DOHH2 (cell line): ENCODE data around the gene C1orf35.

ENCODE experiments used
- H3F3A ChIP-seq: fragments of 200-600 bp; sonication (generic), shearing (Covaris generic); 2 replicates; pipeline ENCODE4 v1.6.0; 2016; ENCODE audit warnings: antibody characterized with exemption, mild to moderate bottlenecking; ENCODE audit not compliant: control insufficient read depth, insufficient read depth
- H3K27ac ChIP-seq: fragments of 200-600 bp; sonication (generic); 2 replicates; pipeline ENCODE4 v1.5.1; 2014; ENCODE audit warnings: low read depth, mild to moderate bottlenecking, low read length, moderate library complexity
- H3K27me3 ChIP-seq: fragments of 200-600 bp; sonication (generic); 2 replicates; pipeline ENCODE4 v1.6.1; 2014; ENCODE audit warnings: mild to moderate bottlenecking, low read length, mixed read lengths; ENCODE audit not compliant: control insufficient read depth
- H3K36me3 ChIP-seq: fragments of 200-600 bp; sonication (generic); 2 replicates; pipeline ENCODE4 v1.6.1; 2014; ENCODE audit warnings: mild to moderate bottlenecking, low read length, moderate library complexity, mixed read lengths; ENCODE audit not compliant: control insufficient read depth
- H3K4me1 ChIP-seq: fragments of 200-600 bp; sonication (generic); 2 replicates; pipeline ENCODE4 v1.6.1; 2014; ENCODE audit warnings: mild to moderate bottlenecking, low read length, mixed read lengths; ENCODE audit not compliant: control insufficient read depth
- H3K4me2 ChIP-seq: fragments of 200-600 bp; sonication (generic); 2 replicates; pipeline ENCODE4 v1.6.0; 2014; ENCODE audit warnings: mild to moderate bottlenecking, low read length, moderate library complexity
- H3K4me3 ChIP-seq: fragments of 200-600 bp; sonication (generic); 2 replicates; pipeline ENCODE4 v1.5.1; 2014; ENCODE audit warnings: mild to moderate bottlenecking, low read length, mixed read lengths
- H3K79me2 ChIP-seq: fragments of 200-600 bp; sonication (generic); 2 replicates; pipeline ENCODE4 v1.6.1; 2014; ENCODE audit warnings: mild to moderate bottlenecking, low read length, mixed read lengths; ENCODE audit not compliant: control insufficient read depth
- H3K9me2 ChIP-seq: fragments of 200-600 bp; sonication (generic); replicated peaks from 2 replicates; pipeline ENCODE4 v1.6.1; 2014; ENCODE audit warnings: mild to moderate bottlenecking, low read length, mixed read lengths; ENCODE audit not compliant: control insufficient read depth
- H3K9me3 ChIP-seq: fragments of 200-600 bp; sonication (generic); 2 replicates; pipeline ENCODE4 v1.6.1; 2014; ENCODE audit warnings: antibody characterized with exemption, low read length, mixed read lengths; ENCODE audit not compliant: control insufficient read depth, insufficient read depth
- H4K20me1 ChIP-seq: fragments of 200-600 bp; sonication (generic); 2 replicates; pipeline ENCODE4 v1.6.0; 2014; ENCODE audit warnings: low read depth, mild to moderate bottlenecking, antibody characterized with exemption, low read length, moderate library complexity; ENCODE audit not compliant: control insufficient read depth, insufficient read depth
- EZH2phosphoT487 ChIP-seq: fragments of 200-600 bp; sonication (generic); IDR thresholded peaks from 2 replicates; pipeline ENCODE4 v1.6.1; 2017; ENCODE audit warnings: borderline replicate concordance, mild to moderate bottlenecking, antibody characterized with exemption, low read length, moderate library complexity, mixed read lengths
- TF ChIP-seq, protein P1 (sequence below): fragments of 200-600 bp; sonication (generic); IDR thresholded peaks from one replicate; pipeline ENCODE4 v1.5.1; 2014; ENCODE audit warnings: antibody characterized with exemption, mild to moderate bottlenecking, low read depth, low read length; ENCODE audit not compliant: poor library complexity, severe bottlenecking

The C1orf35 gene

DNA sequence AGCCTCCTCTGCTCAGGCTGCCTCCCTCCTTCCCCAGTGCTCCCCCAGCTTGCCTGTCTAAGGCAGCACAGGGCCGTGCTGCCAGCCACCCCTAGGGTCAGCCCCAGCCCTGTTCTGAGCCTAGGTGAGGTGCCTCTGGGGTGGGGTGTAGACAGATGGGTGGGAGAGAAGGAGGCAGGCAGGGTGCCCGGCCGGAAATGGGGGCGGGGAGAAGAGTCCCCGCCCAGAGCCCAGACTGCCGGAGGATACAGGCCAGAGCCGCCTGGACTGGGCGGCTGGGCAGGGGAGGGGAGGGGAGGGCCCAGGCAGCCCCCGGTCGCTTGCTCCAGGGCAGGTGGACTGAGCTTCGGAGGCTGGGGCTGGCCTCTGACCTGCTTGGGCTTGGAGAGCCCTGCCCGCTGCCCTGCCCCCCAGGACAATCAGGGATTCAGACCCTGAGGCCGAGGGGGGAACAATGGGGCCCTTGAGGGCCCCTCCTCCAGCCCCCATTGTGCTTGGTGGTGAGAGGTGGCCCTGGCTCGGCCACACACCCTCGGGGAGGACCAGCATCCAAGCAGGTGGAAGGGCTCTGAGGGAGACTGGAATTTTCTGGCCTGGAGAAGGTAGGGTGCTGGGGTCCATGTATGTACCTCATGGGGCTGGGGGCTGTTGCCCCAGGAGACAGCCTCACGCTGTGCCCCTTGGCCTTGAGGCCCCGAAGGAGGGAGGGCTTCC, 46.4 kb upstream of the C1orf35 start, which contains the start of gene GJC2:
TSS of gene GJC2 (plus strand) at position 525 of the 714 bp plus-strand sequence. CDS start 7,829 bp downstream, outside the sequence.
- Histone ChIP-seq H3K27ac (no peak within 1 kb of the TSS), H3F3A (no peaks in the 10 kb centered on the region), H3K4me3 (no peak within 1 kb of the TSS), H3K9me3 (no peaks in the 10 kb centered on the region), H3K27me3 (no peaks in the 10 kb centered on the region), H4K20me1 (no peaks in the 10 kb centered on the region), H3K79me2 (peaks cover 20% of the 10 kb centered on the region), H3K4me2 (no peak within 1 kb of the TSS), H3K4me1 (peaks cover under 1% of the 10 kb centered on the region; the same call in 1 of the 2 replicates), H3K9me2 (no peaks in the 10 kb centered on the region), H3K36me3 (peaks cover 4% of the 10 kb centered on the region)
- TF ChIP-seq, protein P1, sequence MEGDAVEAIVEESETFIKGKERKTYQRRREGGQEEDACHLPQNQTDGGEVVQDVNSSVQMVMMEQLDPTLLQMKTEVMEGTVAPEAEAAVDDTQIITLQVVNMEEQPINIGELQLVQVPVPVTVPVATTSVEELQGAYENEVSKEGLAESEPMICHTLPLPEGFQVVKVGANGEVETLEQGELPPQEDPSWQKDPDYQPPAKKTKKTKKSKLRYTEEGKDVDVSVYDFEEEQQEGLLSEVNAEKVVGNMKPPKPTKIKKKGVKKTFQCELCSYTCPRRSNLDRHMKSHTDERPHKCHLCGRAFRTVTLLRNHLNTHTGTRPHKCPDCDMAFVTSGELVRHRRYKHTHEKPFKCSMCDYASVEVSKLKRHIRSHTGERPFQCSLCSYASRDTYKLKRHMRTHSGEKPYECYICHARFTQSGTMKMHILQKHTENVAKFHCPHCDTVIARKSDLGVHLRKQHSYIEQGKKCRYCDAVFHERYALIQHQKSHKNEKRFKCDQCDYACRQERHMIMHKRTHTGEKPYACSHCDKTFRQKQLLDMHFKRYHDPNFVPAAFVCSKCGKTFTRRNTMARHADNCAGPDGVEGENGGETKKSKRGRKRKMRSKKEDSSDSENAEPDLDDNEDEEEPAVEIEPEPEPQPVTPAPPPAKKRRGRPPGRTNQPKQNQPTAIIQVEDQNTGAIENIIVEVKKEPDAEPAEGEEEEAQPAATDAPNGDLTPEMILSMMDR = no peak
- TF ChIP-seq EZH2phosphoT487 = no peak

DNA sequence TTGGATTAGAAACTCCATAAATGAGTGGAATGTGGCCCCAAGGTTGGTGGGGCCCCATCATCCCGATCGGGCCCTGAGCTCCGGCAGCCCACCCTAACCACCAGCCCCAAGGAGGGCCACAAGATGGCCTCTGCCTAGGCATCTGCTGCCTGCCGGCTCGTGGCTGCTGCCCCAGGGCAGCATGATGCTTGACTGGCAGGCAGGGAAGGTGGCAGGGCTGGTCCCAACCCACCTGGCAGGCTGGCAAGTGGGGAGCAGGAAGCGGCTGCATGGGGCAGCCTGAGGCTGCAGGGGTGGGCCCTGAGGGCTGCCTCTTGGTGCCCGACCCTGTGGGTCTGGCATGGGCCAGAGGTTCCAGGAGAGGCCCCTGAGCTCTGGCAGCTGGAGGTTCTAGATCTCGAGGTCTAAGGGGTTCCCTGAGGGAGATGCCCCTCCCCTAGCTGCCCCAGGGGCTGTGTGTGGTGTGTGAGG, 45.8 kb upstream of the C1orf35 start:
- TF ChIP-seq, protein P1 = no peak
- no peak for TF ChIP-seq EZH2phosphoT487
- no peaks in the 10 kb centered on the region for H3K9me2 ChIP-seq
- 0 out of 2 replicates have a peak, but pooled peaks cover under 1% of the 10 kb centered on the region for H4K20me1 ChIP-seq
- no peak overlapping the region for H3K4me3 ChIP-seq
- H3K27me3 ChIP-seq = no peaks in the 10 kb centered on the region
- H3K4me1 ChIP-seq = peaks cover 6% of the 10 kb centered on the region
- H3K27ac ChIP-seq = no peak overlapping the region
- H3K4me2 ChIP-seq = no peak overlapping the region
- no peaks in the 10 kb centered on the region for H3F3A ChIP-seq
- peaks cover 4% of the 10 kb centered on the region for H3K36me3 ChIP-seq
- peaks cover 25% of the 10 kb centered on the region for H3K79me2 ChIP-seq
- no peaks in the 10 kb centered on the region for H3K9me3 ChIP-seq

DNA sequence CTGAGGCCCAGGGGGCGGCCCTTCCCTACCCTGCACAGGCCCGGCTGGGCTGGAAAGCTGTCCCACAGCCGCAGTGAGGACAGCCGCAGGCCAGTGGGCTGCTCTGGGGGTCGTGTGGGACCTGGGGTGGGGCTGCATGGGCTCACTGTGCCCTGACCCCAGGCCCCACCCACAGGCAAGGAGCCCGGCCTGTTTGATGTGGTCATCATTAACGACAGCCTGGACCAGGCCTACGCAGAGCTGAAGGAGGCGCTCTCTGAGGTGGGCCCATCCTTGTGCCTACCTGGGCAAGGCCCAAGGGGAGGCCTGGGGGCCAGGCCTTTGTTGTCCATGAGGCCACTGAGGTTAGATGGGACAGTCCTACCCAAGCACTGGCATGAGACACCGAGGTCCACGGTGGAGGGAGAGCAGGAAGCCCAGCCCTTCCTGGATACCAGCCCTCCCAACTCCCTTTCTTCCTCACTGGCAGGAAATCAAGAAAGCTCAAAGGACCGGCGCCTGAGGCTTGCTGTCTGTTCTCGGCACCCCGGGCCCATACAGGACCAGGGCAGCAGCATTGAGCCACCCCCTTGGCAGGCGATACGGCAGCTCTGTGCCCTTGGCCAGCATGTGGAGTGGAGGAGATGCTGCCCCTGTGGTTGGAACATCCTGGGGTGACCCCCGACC, 45.2 kb upstream of the C1orf35 start:
- peaks cover 4% of the 10 kb centered on the region for H3K36me3 ChIP-seq

More for the DNA sequence above, 45.2 kb upstream of the C1orf35 start:
- Histone ChIP-seq H3K9me2 (no peaks in the 10 kb centered on the region), H3K4me1 (peaks cover 12% of the 10 kb centered on the region), H3K4me2 (no peak overlapping the region), H3F3A (no peaks in the 10 kb centered on the region), H4K20me1 (0 out of 2 replicates have a peak, but pooled peaks cover 4% of the 10 kb centered on the region), H3K27ac (no peak overlapping the region), H3K9me3 (no peaks in the 10 kb centered on the region), H3K27me3 (no peaks in the 10 kb centered on the region), H3K4me3 (no peak overlapping the region), H3K79me2 (peaks cover 32% of the 10 kb centered on the region)
- no peak for TF ChIP-seq EZH2phosphoT487
- TF ChIP-seq, protein P1 = no peak
